ENCODE results near the gene SMIM24. TPM values are rescaled to one million over a fixed set of nuclear protein-coding genes. Genes with fewer than 3 reads are reported as not detected.
"Not testable (repeated sequence)": the region's sequence is repeated elsewhere in the genome, so short reads cannot be mapped to it uniquely, and the experiment has no call there.

SMIM24 gene
- total RNA-seq, 2 donors from 2014 or later: not detected

GRCh38 chr19:3463714-3464586 is 16.4 kb downstream of the SMIM24 start:
- DNase-seq (no peak), ATAC-seq (no peak)
- intact Hi-C loops (cut with DNase I): no loop called here

- intact Hi-C loops (cut with DNase I): no loop called here
- no peak for DNase-seq
Observed at GRCh38 chr19:3462991-3463713, 17.2 kb downstream of the SMIM24 start.

GRCh38 chr19:3459965-3460582 is 20.3 kb downstream of the SMIM24 start:
- intact Hi-C loops (cut with DNase I): no loop called here
- DNase-seq: no peak
- ATAC-seq: peak in 1 of 2 donors; percentile 3

More at GRCh38 chr19:3462991-3463713, 17.2 kb downstream of the SMIM24 start:
- ATAC-seq: no peak

- intact Hi-C loops (cut with DNase I): no loop called here
- peak; percentile 94 for DNase-seq
- ATAC-seq: peak; percentile 89 to 90
Observed at GRCh38 chr19:3459089-3459881, 21.0 kb downstream of the SMIM24 start.

GRCh38 chr19:3458229-3459088 is 21.9 kb downstream of the SMIM24 start:
- peak in 1 of 2 donors; percentile 0 for ATAC-seq
- intact Hi-C loops (cut with DNase I): no loop called here
- DNase-seq: no peak

GRCh38 chr19:3457528-3458228 is 22.6 kb downstream of the SMIM24 start:
- intact Hi-C loops (cut with DNase I): no loop called here
- peak; percentile 48 for DNase-seq
- no peak for ATAC-seq

- ATAC-seq (no peak), DNase-seq (no peak)
- intact Hi-C loops (cut with DNase I): no loop called here
Observed at GRCh38 chr19:3456925-3457527, 23.3 kb downstream of the SMIM24 start.

GRCh38 chr19:3455960-3456601 is 24.2 kb downstream of the SMIM24 start:
- ATAC-seq: no peak
- DNase-seq: no peak
- intact Hi-C loops (cut with DNase I): no loop called here

GRCh38 chr19:3455393-3455955 is 24.9 kb downstream of the SMIM24 start:
- DNase-seq (no peak), ATAC-seq (no peak)
- intact Hi-C loops (cut with DNase I): no loop called here

GRCh38 chr19:3454656-3455392 is 25.5 kb downstream of the SMIM24 start:
- intact Hi-C loops (cut with DNase I): no loop called here
- ATAC-seq: no peak

GRCh38 chr19:3453840-3454239 is 26.5 kb downstream of the SMIM24 start:
- no peak for DNase-seq
- no peak for ATAC-seq
- intact Hi-C loops (cut with DNase I): no loop called here

More at GRCh38 chr19:3454656-3455392, 25.5 kb downstream of the SMIM24 start:
- DNase-seq: no peak

GRCh38 chr19:3452942-3453214 is 27.4 kb downstream of the SMIM24 start:
- intact Hi-C loops (cut with DNase I); ATAC-seq; DNase-seq: not testable (repeated sequence)

GRCh38 chr19:3452171-3452941 is 28.0 kb downstream of the SMIM24 start:
- intact Hi-C loops (cut with DNase I): no loop called here
- ATAC-seq: no peak
- no peak for DNase-seq

- DNase-seq (no peak), ATAC-seq (no peak)
- intact Hi-C loops (cut with DNase I): no loop called here
Observed at GRCh38 chr19:3451451-3451866, 28.9 kb downstream of the SMIM24 start.

- peak; percentile 64 to 92 for ATAC-seq
- intact Hi-C loops (cut with DNase I): no loop called here
- DNase-seq: peak; percentile 87
Observed at GRCh38 chr19:3450796-3451411, 29.4 kb downstream of the SMIM24 start.

Data from left cardiac atrium (tissue), 4 donors.